ENCODE measurements around the gene DHODH.

DNA sequence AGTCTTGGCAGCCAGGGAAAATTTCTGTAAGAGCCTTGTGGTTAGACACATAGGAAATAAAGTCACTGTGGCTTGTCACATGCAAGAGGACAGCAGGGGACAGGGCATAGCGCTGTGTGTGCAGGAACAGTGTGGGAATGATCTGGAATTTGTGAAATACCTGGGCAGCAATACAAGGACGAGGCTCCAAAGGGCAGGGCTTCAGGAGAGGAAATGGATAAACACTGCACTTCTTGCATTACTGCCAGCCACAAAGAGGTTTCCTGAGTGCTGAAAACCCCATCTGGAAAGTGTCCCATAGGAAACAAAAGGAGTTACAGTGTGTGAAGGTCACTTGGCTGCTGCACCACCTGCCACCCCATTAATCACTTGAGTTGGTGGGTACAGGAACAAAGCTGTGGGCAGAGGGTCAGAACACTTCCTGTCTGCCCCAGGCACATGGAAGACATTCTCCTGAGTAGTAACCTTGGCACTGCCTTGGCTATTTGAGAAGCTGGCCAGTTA lies 33.7 kb downstream of the DHODH start:
- no peak for TF ChIP-seq POLR2A (IDR thresholded peaks at IDR 0.05)
- TF ChIP-seq, protein P1, sequence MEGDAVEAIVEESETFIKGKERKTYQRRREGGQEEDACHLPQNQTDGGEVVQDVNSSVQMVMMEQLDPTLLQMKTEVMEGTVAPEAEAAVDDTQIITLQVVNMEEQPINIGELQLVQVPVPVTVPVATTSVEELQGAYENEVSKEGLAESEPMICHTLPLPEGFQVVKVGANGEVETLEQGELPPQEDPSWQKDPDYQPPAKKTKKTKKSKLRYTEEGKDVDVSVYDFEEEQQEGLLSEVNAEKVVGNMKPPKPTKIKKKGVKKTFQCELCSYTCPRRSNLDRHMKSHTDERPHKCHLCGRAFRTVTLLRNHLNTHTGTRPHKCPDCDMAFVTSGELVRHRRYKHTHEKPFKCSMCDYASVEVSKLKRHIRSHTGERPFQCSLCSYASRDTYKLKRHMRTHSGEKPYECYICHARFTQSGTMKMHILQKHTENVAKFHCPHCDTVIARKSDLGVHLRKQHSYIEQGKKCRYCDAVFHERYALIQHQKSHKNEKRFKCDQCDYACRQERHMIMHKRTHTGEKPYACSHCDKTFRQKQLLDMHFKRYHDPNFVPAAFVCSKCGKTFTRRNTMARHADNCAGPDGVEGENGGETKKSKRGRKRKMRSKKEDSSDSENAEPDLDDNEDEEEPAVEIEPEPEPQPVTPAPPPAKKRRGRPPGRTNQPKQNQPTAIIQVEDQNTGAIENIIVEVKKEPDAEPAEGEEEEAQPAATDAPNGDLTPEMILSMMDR (IDR thresholded peaks at IDR 0.05) = no peak

Measured in lower leg skin (tissue), 3 donors.